SK-N-SH (cell line): Measurements from ENCODE around the gene SMARCE1. TPM values are rescaled to one million over a fixed set of nuclear protein-coding genes. Genes with fewer than 3 reads are reported as not detected.

ENCODE experiments used
- CTCF ChIA-PET: fragments of 300-600, 350-600 bp; formaldehyde crosslinking; extraction: SDS; loops from one replicate; lab custom pipeline; 2021; lab: Yijun Ruan, JAX
- POLR2A ChIA-PET: fragments of 350-600 bp; sonication (Branson Sonifier 250); formaldehyde crosslinking; extraction: SDS; loops from one replicate; lab custom pipeline; 2020; ENCODE audit warnings: antibody characterized with exemption, inconsistent platforms; lab: Yijun Ruan, JAX
- DNase-seq: peaks from one replicate; pipeline ENCODE4 v3.0.0; 2012
- H2AFZ ChIP-seq: fragments of 200-600 bp; sonication (generic); 2 replicates; pipeline ENCODE4 v1.8.1; 2016; ENCODE audit warnings: antibody characterized with exemption, mild to moderate bottlenecking, low read depth
- H3F3A ChIP-seq: fragments of 200-600 bp; sonication (generic); replicated peaks from 2 replicates; pipeline ENCODE3; 2016; ENCODE audit warnings: antibody characterized with exemption, mild to moderate bottlenecking; ENCODE audit not compliant: insufficient read depth
- H3K27ac ChIP-seq, 2 experiments: fragments of 200-500 bp in 1 of 2; fragments of 200-600 bp in 1 of 2; sonication (Bioruptor generic) in 1 of 2; sonication (generic), shearing (Covaris generic) in 1 of 2; 2 replicates each; pipeline versions ENCODE4 v1.5.1 to v1.6.1; 2014 to 2016; ENCODE audit warnings: low read depth in 2 of 2, inconsistent platforms in 1 of 2, low read length in 1 of 2, mild to moderate bottlenecking in 1 of 2, mixed read lengths in 1 of 2
- H3K27me3 ChIP-seq: fragments of 200-600 bp; sonication (generic), shearing (Covaris generic); 2 replicates; pipeline ENCODE4 v1.6.1; 2016; ENCODE audit warnings: mixed run types; ENCODE audit not compliant: insufficient read depth
- H3K36me3 ChIP-seq, 2 experiments: fragments of 200-500 bp in 1 of 2; fragments of 200-600 bp in 1 of 2; sonication (Bioruptor generic) in 1 of 2; sonication (generic) in 1 of 2; replicated peaks in 1 of 2; 2 replicates each; pipeline versions ENCODE3 to v1.5.1; 2014 to 2016; ENCODE audit warnings: low read length in 1 of 2, mild to moderate bottlenecking in 1 of 2; ENCODE audit not compliant: insufficient read depth in 2 of 2, control insufficient read depth in 1 of 2
- H3K4me1 ChIP-seq, 2 experiments: fragments of 200-500 bp in 1 of 2; fragments of 200-600 bp in 1 of 2; sonication (Bioruptor generic) in 1 of 2; sonication (generic), shearing (Covaris generic) in 1 of 2; 2 replicates each; pipeline versions ENCODE4 v1.5.1 to v1.6.1; 2014 to 2016; ENCODE audit warnings: low read depth in 1 of 2, low read length in 1 of 2, mixed run types in 1 of 2; ENCODE audit not compliant: insufficient read depth in 2 of 2, control insufficient read depth in 1 of 2
- H3K4me2 ChIP-seq: fragments of 200-600 bp; sonication (generic), shearing (Covaris generic); 2 replicates; pipeline ENCODE4 v1.6.1; 2017; ENCODE audit warnings: mixed run types
- H3K4me3 ChIP-seq, 2 experiments: fragments of 200-500 bp in 1 of 2; fragments of 200-600 bp in 1 of 2; sonication (Bioruptor generic) in 1 of 2; sonication (generic), shearing (Covaris generic) in 1 of 2; 2 replicates each; pipeline versions ENCODE4 v1.5.1 to v1.8.1; 2014 to 2016; ENCODE audit warnings: low read depth in 2 of 2, inconsistent platforms in 1 of 2, low read length in 1 of 2, mild to moderate bottlenecking in 1 of 2, mixed read lengths in 1 of 2, moderate library complexity in 1 of 2
- H3K79me2 ChIP-seq: fragments of 200-600 bp; sonication (generic); 2 replicates; pipeline ENCODE4 v1.8.1; 2017; ENCODE audit warnings: mild to moderate bottlenecking; ENCODE audit not compliant: insufficient read depth
- H3K9ac ChIP-seq: fragments of 200-600 bp; sonication (generic); 2 replicates; pipeline ENCODE4 v1.6.1; 2017; ENCODE audit warnings: mixed run types
- H3K9me2 ChIP-seq: fragments of 200-600 bp; sonication (generic); 2 replicates; pipeline ENCODE4 v1.6.1; 2017; ENCODE audit warnings: mixed run types
- H3K9me3 ChIP-seq: fragments of 200-600 bp; sonication (generic); 2 replicates; pipeline ENCODE4 v1.6.1; 2017; ENCODE audit warnings: mixed run types, mild to moderate bottlenecking, moderate library complexity
- H4K20me1 ChIP-seq: fragments of 200-600 bp; sonication (generic); 2 replicates; pipeline ENCODE4 v1.6.1; 2017; ENCODE audit warnings: mild to moderate bottlenecking, mixed run types; ENCODE audit not compliant: insufficient read depth
- EP300 ChIP-seq, 2 experiments: IDR thresholded peaks; 2 replicates each; pipeline versions ENCODE4 v1.4.0 to v1.6.1; 2012; ENCODE audit warnings: borderline replicate concordance in 1 of 2, low read depth in 1 of 2, low read length in 1 of 2
- FOSL2 ChIP-seq: IDR thresholded peaks from 2 replicates; pipeline ENCODE4 v1.4.0; 2012; ENCODE audit warnings: low read depth, mild to moderate bottlenecking, moderate library complexity, borderline replicate concordance
- GABPA ChIP-seq: IDR thresholded peaks from 2 replicates; pipeline ENCODE4 v1.4.0; 2012; ENCODE audit warnings: low read depth, mild to moderate bottlenecking
- GATA2 ChIP-seq: sonication (generic); formaldehyde crosslinking; IDR thresholded peaks from 2 replicates; pipeline ENCODE4 v1.5.0; 2020; ENCODE audit warnings: mild to moderate bottlenecking, missing genetic modification reagents
- MEF2A ChIP-seq: IDR thresholded peaks from 2 replicates; pipeline ENCODE4 v1.4.0; 2012; ENCODE audit warnings: low read depth, borderline replicate concordance
- MXI1 ChIP-seq: IDR thresholded peaks from 2 replicates; pipeline ENCODE4 v1.6.1; 2012; ENCODE audit warnings: mild to moderate bottlenecking, low read depth, low read length, improper control_type of control experiment
- NFIC ChIP-seq: IDR thresholded peaks from 2 replicates; pipeline ENCODE4 v1.4.0; 2012; ENCODE audit warnings: borderline replicate concordance
- NRF1 ChIP-seq: IDR thresholded peaks from 2 replicates; pipeline ENCODE4 v1.6.1; 2012; ENCODE audit warnings: low read depth, mild to moderate bottlenecking, low read length
- RAD21 ChIP-seq: IDR thresholded peaks from 2 replicates; pipeline ENCODE4 v1.6.1; 2012; ENCODE audit warnings: mild to moderate bottlenecking, low read length
- RXRA ChIP-seq: IDR thresholded peaks from 2 replicates; pipeline ENCODE4 v1.4.0; 2012; ENCODE audit warnings: low read depth, mild to moderate bottlenecking, borderline replicate concordance
- TCF12 ChIP-seq: IDR thresholded peaks from 2 replicates; pipeline ENCODE4 v1.4.0; 2012
- TEAD4 ChIP-seq: IDR thresholded peaks from 2 replicates; pipeline ENCODE4 v1.4.0; 2012; ENCODE audit warnings: mild to moderate bottlenecking, borderline replicate concordance; ENCODE audit not compliant: insufficient read depth
- YY1 ChIP-seq: IDR thresholded peaks from 2 replicates; pipeline ENCODE4 v1.4.0; 2012; ENCODE audit warnings: low read depth, mild to moderate bottlenecking
- WGBS: methylation state at CpG from one replicate; pipeline ENCODE4 v1.1.6; 2017; ENCODE audit warnings: low lambda C conversion rate; 5-methylcytosine and 5-hydroxymethylcytosine counted together
- polyA plus RNA-seq, 3 experiments: library from polyadenylated mRNA; depleted of rRNA; stranded (reverse); fragments of >200 nt; gene quantifications; 2 replicates each; pipeline ENCODE4 v1.2.3, GENCODE V29; 2012
- TF ChIP-seq, protein P1 (sequence below): fragments of 150-350 bp; IDR thresholded peaks from 2 replicates; pipeline ENCODE4 v1.6.1; 2017; ENCODE audit warnings: antibody characterized with exemption, low read length, low read depth, borderline replicate concordance
- TF ChIP-seq, protein P2 (sequence below): fragments of 150-350 bp; IDR thresholded peaks from 2 replicates; pipeline ENCODE4 v1.6.1; 2016; ENCODE audit warnings: mild to moderate bottlenecking, low read depth, low read length
- TF ChIP-seq, protein P3 (sequence below): fragments of 200-600 bp; sonication (generic); IDR thresholded peaks from 2 replicates; pipeline ENCODE4 v1.6.1; 2017; ENCODE audit warnings: antibody characterized with exemption, mild to moderate bottlenecking, moderate library complexity
- TF ChIP-seq, protein P4 (sequence below): IDR thresholded peaks from 2 replicates; pipeline ENCODE4 v1.4.0; 2012; ENCODE audit warnings: low read depth, borderline replicate concordance
- TF ChIP-seq, protein P5 (sequence below): IDR thresholded peaks from 2 replicates; pipeline ENCODE4 v1.6.1; 2012; ENCODE audit warnings: mild to moderate bottlenecking, low read depth, low read length, moderate library complexity
- TF ChIP-seq, protein P6 (sequence below): IDR thresholded peaks from 2 replicates; pipeline ENCODE4 v1.4.0; 2012; ENCODE audit warnings: low read depth, borderline replicate concordance

Gene SMARCE1
- polyA plus RNA-seq, 1 of the 3 experiments (the other 2 are of a cell fraction), result 45.9 TPM

DNA sequence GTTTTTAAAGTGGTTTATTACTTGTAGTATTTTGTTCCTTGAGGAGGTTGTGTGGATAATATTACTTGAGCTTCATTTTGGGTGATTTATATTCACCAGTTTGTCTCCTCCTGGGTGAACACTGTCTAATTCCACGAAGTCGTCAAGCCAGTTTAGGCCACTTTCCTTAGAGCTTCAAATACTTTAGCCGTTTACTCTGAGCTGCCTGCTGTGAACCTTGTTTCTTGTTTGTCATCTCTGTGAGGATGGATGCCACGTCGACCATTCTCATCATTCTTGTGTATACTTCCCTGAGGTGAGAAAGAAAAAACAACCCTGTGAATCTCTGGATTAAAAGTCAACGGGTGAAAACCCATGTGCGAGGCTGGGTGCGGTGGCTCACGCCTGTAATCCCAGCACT is 47.0 kb upstream of the SMARCE1 start:
- Histone ChIP-seq H3F3A (no peaks in the 10 kb centered on the region), H4K20me1 (no peaks in the 10 kb centered on the region), H3K4me2 (no peak overlapping the region), H2AFZ (no peak overlapping the region), H3K27me3 (peaks cover 62% of the 10 kb centered on the region), H3K4me1 (no peaks in the 10 kb centered on the region; a peak in 1 of 4 replicates), H3K9me2 (no peaks in the 10 kb centered on the region; the same call in 1 of the 2 replicates), H3K9me3 (no peaks in the 10 kb centered on the region), H3K9ac (no peak overlapping the region), H3K36me3 (no peaks in the 10 kb centered on the region), H3K4me3 (no peak overlapping the region), H3K27ac (no peak overlapping the region), H3K79me2 (no peaks in the 10 kb centered on the region)
- WGBS, result 15% methylated on average over 9 of the region's 9 CpGs
- no peak for DNase-seq
- TF ChIP-seq NFIC (no peak), EP300 (IDR thresholded peaks at IDR 0.05; ENCODE audit: borderline replicate concordance in 1 of 2, low read depth in 1 of 2, low read length in 1 of 2) (no peak), GABPA (no peak), GATA2 (CRISPR knock-in tag) (no peak), RAD21 (no peak), MXI1 (no peak), MEF2A (no peak), RXRA (no peak), FOSL2 (no peak), TCF12 (no peak), YY1 (no peak), NRF1 (no peak), TEAD4 (no peak)
- TF ChIP-seq, protein P1, sequence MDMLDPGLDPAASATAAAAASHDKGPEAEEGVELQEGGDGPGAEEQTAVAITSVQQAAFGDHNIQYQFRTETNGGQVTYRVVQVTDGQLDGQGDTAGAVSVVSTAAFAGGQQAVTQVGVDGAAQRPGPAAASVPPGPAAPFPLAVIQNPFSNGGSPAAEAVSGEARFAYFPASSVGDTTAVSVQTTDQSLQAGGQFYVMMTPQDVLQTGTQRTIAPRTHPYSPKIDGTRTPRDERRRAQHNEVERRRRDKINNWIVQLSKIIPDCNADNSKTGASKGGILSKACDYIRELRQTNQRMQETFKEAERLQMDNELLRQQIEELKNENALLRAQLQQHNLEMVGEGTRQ, result no peak
- TF ChIP-seq, protein P2, sequence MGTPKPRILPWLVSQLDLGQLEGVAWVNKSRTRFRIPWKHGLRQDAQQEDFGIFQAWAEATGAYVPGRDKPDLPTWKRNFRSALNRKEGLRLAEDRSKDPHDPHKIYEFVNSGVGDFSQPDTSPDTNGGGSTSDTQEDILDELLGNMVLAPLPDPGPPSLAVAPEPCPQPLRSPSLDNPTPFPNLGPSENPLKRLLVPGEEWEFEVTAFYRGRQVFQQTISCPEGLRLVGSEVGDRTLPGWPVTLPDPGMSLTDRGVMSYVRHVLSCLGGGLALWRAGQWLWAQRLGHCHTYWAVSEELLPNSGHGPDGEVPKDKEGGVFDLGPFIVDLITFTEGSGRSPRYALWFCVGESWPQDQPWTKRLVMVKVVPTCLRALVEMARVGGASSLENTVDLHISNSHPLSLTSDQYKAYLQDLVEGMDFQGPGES, result no peak
- TF ChIP-seq, protein P3, sequence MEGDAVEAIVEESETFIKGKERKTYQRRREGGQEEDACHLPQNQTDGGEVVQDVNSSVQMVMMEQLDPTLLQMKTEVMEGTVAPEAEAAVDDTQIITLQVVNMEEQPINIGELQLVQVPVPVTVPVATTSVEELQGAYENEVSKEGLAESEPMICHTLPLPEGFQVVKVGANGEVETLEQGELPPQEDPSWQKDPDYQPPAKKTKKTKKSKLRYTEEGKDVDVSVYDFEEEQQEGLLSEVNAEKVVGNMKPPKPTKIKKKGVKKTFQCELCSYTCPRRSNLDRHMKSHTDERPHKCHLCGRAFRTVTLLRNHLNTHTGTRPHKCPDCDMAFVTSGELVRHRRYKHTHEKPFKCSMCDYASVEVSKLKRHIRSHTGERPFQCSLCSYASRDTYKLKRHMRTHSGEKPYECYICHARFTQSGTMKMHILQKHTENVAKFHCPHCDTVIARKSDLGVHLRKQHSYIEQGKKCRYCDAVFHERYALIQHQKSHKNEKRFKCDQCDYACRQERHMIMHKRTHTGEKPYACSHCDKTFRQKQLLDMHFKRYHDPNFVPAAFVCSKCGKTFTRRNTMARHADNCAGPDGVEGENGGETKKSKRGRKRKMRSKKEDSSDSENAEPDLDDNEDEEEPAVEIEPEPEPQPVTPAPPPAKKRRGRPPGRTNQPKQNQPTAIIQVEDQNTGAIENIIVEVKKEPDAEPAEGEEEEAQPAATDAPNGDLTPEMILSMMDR, result no peak
- TF ChIP-seq, protein P4, sequence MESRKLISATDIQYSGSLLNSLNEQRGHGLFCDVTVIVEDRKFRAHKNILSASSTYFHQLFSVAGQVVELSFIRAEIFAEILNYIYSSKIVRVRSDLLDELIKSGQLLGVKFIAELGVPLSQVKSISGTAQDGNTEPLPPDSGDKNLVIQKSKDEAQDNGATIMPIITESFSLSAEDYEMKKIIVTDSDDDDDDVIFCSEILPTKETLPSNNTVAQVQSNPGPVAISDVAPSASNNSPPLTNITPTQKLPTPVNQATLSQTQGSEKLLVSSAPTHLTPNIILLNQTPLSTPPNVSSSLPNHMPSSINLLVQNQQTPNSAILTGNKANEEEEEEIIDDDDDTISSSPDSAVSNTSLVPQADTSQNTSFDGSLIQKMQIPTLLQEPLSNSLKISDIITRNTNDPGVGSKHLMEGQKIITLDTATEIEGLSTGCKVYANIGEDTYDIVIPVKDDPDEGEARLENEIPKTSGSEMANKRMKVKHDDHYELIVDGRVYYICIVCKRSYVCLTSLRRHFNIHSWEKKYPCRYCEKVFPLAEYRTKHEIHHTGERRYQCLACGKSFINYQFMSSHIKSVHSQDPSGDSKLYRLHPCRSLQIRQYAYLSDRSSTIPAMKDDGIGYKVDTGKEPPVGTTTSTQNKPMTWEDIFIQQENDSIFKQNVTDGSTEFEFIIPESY, result no peak
- TF ChIP-seq, protein P5, sequence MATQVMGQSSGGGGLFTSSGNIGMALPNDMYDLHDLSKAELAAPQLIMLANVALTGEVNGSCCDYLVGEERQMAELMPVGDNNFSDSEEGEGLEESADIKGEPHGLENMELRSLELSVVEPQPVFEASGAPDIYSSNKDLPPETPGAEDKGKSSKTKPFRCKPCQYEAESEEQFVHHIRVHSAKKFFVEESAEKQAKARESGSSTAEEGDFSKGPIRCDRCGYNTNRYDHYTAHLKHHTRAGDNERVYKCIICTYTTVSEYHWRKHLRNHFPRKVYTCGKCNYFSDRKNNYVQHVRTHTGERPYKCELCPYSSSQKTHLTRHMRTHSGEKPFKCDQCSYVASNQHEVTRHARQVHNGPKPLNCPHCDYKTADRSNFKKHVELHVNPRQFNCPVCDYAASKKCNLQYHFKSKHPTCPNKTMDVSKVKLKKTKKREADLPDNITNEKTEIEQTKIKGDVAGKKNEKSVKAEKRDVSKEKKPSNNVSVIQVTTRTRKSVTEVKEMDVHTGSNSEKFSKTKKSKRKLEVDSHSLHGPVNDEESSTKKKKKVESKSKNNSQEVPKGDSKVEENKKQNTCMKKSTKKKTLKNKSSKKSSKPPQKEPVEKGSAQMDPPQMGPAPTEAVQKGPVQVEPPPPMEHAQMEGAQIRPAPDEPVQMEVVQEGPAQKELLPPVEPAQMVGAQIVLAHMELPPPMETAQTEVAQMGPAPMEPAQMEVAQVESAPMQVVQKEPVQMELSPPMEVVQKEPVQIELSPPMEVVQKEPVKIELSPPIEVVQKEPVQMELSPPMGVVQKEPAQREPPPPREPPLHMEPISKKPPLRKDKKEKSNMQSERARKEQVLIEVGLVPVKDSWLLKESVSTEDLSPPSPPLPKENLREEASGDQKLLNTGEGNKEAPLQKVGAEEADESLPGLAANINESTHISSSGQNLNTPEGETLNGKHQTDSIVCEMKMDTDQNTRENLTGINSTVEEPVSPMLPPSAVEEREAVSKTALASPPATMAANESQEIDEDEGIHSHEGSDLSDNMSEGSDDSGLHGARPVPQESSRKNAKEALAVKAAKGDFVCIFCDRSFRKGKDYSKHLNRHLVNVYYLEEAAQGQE, result no peak
- TF ChIP-seq, protein P6, sequence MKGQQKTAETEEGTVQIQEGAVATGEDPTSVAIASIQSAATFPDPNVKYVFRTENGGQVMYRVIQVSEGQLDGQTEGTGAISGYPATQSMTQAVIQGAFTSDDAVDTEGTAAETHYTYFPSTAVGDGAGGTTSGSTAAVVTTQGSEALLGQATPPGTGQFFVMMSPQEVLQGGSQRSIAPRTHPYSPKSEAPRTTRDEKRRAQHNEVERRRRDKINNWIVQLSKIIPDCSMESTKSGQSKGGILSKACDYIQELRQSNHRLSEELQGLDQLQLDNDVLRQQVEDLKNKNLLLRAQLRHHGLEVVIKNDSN, result no peak
- ChIA-PET CTCF (interaction anchor here (1.0 to 1.5 kb wide), 2 partner anchors 269 to 968 kb away, joined by 3 read pairs; no protein-coding TSS in a partner anchor), POLR2A (no interaction called here)
